22Rv1 (cell line): ENCODE measurements around the gene BDNF.

Experiments
- CTCF ChIP-seq: fragments of 450-650 bp; IDR thresholded peaks from 2 replicates; pipeline ENCODE4 v1.5.1; 2017; ENCODE audit warnings: mild to moderate bottlenecking
- ZFX ChIP-seq: fragments of 450-650 bp; IDR thresholded peaks from 2 replicates; pipeline ENCODE4 v1.6.1; 2017; ENCODE audit warnings: antibody characterized with exemption, borderline replicate concordance

GRCh38 chr11:27696961-27697360 lies 3.3 kb downstream of the BDNF start:
- no peak for TF ChIP-seq CTCF
- TF ChIP-seq ZFX, result no peak
